GM12891 (cell line): ENCODE data around the gene SURF4.

Experiments
- DNase-seq: peaks from one replicate; pipeline ENCODE4 v3.0.0; 2011; ENCODE audit warnings: low spot score; ENCODE audit not compliant: insufficient read length
- FAIRE-seq: peaks from 2 replicates; lab custom pipeline; 2011; peaks lifted over from hg19 to GRCh38; lab: Jason Lieb, UNC
- PAX5 ChIP-seq: IDR thresholded peaks from 2 replicates; pipeline ENCODE4 v1.6.1; 2011; ENCODE audit warnings: low read length, moderate library complexity, mild to moderate bottlenecking; ENCODE audit not compliant: insufficient read depth, severe bottlenecking
- POLR2A ChIP-seq: IDR thresholded peaks from 2 replicates; pipeline ENCODE4 v1.6.1; 2011; ENCODE audit warnings: low read depth, low read length, control low read depth
- POLR2AphosphoS5 ChIP-seq: IDR thresholded peaks from 2 replicates; pipeline ENCODE4 v1.6.1; 2011; ENCODE audit warnings: low read depth, low read length, control low read depth
- POU2F2 ChIP-seq: IDR thresholded peaks from 2 replicates; pipeline ENCODE4 v1.6.1; 2011; ENCODE audit warnings: low read depth, mild to moderate bottlenecking, control low read depth, low read length, moderate library complexity
- SPI1 ChIP-seq: IDR thresholded peaks from 2 replicates; pipeline ENCODE4 v1.6.1; 2011; ENCODE audit warnings: low read depth, low read length, control low read depth
- TAF1 ChIP-seq: IDR thresholded peaks from 2 replicates; pipeline ENCODE4 v1.6.1; 2011; ENCODE audit warnings: low read depth, low read length, control low read depth

The SURF4 gene

DNA sequence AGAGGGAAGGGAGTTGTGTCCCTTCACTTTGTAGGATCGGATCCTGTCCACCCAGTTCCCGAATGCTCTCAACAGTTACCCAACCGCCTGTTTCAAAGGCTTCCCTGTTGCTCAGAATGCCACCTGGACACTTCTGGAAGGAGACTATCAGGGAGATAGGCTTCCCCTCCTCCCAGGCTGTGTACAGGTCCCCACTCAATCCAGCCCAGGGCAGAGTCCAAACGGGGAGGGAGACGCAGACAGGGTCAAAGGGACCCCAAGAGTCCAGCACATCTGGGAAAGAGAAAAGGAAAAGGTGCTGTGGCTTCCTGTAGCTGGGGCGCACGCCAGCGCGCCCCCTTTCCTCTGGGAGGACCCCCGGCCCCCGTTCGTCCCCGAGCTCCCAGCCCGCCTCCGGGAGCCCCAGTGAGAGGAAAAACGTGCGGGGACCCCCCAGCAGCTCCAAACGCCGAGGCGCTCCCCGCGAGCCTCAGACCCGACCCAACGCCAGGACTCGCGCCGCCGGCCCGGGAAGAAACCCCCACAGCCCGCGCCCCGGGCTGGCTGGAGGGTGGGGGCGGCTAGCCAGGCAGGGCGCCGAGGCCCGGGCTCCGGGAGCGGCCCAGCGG, 640 bp downstream of the SURF4 start:
- no peak for FAIRE-seq
- DNase-seq = peak; percentile 53

DNA sequence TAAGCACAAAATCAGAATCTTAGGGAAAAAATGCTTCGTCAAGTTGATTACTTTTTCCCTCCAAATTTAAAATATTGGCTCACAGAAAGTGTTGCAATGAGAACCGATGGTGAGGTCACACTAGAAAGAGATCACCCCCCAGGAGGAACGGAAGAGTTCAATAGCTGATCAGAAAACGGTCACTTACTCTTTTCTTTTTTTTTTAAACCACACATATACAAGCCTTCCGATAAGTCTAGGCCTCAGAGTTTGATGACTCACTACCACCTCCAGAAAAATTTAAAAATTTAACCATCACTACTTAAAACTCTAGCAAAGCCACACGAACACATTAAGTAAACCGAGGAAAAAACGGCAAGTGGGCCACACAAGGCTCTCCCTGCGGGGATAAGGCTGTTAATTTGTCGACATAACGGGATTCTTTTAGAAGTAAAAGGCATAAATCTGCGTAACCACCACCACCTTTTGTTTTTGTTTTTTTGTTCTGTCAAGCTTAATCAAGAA, 1.2 kb downstream of the SURF4 start:
- DNase-seq (no peak), FAIRE-seq (no peak)
- no peak for TF ChIP-seq POLR2AphosphoS5
- TF ChIP-seq TAF1 = no peak
- TF ChIP-seq PAX5 = no peak

More for the DNA sequence above, 640 bp downstream of the SURF4 start:
- no peak for TF ChIP-seq POLR2AphosphoS5
- TF ChIP-seq PAX5 = no peak
- no peak for TF ChIP-seq SPI1
- TF ChIP-seq TAF1 = no peak
- no peak for TF ChIP-seq POU2F2
- TF ChIP-seq POLR2A = no peak

DNA sequence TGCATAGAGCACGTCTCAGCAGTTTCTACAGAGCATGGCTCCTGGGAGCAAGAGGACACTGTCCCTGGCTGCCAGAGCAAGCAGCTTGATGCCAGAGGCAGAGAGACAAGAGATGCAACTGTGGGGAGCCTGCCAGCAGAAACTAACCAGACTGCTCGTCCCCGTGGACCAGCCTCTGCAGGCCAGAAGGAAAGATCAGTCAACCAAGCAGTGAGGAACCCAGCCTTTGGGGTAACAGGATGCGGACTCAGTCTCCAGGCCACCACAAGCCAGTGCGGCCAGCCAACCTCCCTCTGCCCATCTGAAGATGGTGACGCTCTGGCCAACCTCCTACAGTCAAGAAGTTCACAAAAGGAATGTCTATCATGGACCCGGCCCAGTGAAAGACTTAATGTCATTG, 3.7 kb downstream of the SURF4 start:
- DNase-seq = no peak

DNA sequence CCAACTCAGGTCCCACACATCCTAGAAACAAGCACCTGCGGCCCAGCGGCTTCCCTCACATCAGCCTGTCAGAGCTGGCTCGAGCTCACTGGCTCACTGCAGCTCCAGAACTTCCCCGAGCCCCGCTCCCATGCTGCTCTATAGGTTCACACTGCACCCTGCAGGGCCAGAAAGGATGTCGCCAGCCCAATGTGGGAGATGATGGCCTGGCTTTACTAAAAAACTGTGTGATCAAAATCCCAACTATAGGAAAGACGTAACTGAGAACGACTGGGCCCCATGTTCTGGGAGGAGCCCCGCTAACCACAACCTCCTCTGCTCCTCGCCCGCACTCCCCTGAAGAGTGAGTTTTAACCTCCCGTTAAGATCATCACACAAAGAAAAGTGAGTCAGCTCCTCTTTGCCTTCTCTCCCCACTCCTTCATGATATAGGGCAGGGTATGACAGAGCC, 4.6 kb downstream of the SURF4 start:
- DNase-seq (no peak), FAIRE-seq (no peak)
- no peak for TF ChIP-seq TAF1
- TF ChIP-seq SPI1 = no peak
- TF ChIP-seq POLR2AphosphoS5 = no peak
- no peak for TF ChIP-seq PAX5
- TF ChIP-seq POLR2A = no peak
- no peak for TF ChIP-seq POU2F2

More for the DNA sequence above, 3.7 kb downstream of the SURF4 start:
- TF ChIP-seq POLR2A (no peak), POLR2AphosphoS5 (no peak), SPI1 (no peak), TAF1 (no peak), PAX5 (no peak), POU2F2 (no peak)
- no peak for FAIRE-seq

DNA sequence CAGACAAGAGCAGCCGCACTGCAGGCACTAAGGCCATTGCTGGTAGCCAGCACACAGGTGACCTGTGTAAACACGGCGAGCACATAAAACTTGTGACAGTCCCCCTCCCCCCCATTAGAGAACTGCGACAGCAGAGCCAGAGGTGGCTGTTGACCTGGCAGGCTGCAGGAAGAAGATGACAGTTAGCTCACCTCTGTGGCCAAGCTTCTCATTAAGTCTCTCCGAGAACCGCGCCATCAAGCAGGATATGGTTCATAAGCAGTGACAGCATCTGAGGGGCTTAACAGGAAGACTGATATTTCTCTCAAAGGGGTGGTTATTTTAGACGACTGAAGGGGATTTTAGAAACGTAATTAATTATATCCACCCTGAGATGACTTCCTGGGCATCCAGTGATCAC, 5.2 kb downstream of the SURF4 start:
- FAIRE-seq (no peak), DNase-seq (no peak)
- TF ChIP-seq SPI1 (no peak), TAF1 (no peak), POLR2AphosphoS5 (no peak), POU2F2 (no peak), PAX5 (no peak)

DNA sequence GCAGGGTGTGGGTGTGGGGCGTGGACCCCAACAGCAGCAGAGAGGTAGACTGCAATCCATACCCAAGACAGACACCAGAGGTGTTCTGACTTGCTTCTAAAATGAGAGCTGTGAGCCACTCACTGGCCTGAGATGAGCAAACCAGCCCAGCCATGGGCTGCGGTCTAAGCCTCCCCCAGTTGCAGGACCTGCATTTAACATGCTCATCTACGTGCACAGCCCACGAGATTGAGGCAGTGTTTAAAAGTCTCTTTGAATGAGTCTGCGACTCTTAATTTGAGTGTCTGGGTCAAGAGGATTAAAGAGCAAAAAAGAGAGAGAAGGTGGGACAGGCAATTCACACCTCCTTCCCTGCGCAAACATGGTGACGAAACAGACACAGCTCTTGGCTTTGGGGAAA, 5.9 kb downstream of the SURF4 start:
- no peak for TF ChIP-seq POLR2AphosphoS5
- TF ChIP-seq POLR2A = no peak
- TF ChIP-seq PAX5 = no peak
- no peak for DNase-seq
- no peak for FAIRE-seq

DNA sequence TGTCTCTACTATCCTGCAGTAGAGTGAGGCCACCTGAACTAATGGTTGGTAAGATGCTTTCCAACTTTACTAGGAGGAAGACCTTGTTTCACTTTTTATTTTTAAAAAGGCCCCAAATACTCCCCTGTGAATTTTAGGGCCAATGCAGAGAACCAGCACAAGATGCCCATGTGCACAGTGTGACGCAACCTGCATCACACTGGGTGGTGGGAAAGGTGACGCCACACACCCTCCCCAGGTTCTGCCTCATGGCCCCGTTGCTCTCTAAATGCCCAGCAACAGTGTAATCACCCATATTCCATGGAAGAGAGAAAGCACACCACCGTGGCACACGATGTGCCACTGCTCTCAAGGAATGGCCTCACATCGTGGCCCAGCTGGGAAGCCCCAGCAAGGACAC, 6.4 kb downstream of the SURF4 start:
- DNase-seq (no peak), FAIRE-seq (no peak)
- TF ChIP-seq POLR2AphosphoS5 (no peak), TAF1 (no peak), SPI1 (no peak), POU2F2 (no peak), PAX5 (no peak)

DNA sequence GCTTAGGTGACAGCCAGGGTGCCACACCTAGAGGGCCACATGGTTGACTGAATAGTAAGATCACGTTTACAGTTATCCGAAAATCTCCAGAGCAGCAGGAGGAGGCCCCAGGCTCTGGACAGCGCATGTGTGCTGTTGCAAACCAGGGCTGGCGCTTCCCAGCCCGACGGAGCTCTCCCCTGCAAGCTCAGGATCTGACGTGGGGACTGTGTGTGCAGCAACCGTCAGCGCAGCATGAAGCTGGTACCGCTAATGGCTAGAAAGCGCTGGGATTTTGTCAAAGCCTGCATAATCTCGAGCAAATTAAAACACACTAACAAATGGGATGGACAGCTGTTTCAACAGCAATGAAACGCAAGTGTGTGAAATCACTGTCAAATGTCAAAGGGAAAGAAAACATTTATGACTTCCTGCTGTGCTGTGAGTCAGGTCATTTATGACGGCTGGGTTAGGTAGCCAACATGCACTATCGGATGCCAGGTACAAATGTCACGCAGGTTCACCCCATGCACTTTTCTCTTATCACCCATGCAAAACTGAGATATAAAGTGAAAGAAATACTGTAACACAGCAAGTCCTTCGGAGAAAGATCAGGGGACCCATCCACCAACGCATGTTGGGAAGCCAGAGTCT, 7.5 kb downstream of the SURF4 start:
- no peak for DNase-seq
- TF ChIP-seq PAX5 (no peak), POLR2AphosphoS5 (no peak), TAF1 (no peak), POU2F2 (no peak), POLR2A (no peak), SPI1 (no peak)
- FAIRE-seq = no peak

DNA sequence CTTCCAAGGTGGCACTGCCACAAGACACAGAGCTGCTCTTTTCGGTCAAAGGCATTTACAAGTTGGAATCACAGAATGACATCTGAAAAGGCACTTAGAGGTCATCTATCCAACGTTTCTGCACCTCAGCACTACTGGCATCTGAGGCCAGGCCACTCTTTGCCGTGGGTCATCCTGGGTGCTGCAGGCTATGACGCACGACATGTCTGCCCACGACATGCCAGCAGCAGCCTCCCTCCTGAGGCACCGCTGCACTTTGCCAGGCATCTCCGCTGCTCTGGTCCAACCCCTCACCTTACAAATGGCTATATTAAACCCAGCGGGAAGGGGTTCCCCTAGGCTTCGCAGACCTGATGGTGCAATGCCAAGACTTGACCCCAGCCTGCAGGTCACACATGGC, 8.1 kb downstream of the SURF4 start:
- TF ChIP-seq POU2F2 (no peak), SPI1 (no peak), TAF1 (no peak)
- DNase-seq (no peak), FAIRE-seq (no peak)

DNA sequence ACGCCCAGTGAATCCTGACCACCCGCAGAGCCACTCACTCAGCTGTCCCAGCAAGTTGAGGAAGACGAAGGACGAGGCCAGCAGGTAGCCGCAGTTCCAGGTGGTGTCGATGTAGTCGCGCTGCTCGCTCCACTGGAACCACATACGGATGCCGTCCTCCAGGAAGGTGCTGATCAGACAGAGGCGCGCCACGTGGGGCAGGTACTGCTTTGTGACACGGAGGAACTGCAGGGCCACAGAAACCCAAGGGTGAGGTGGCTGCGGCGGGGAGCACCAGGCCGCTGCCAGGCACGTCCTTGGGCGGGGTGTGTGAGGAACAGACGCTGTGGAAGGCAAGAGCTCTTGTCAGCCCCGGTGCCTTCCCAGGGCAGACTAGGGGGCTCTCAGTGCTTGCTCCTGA, 8.6 kb downstream of the SURF4 start:
- no peak for TF ChIP-seq TAF1
- no peak for TF ChIP-seq SPI1
- FAIRE-seq (no peak), DNase-seq (no peak)

DNA sequence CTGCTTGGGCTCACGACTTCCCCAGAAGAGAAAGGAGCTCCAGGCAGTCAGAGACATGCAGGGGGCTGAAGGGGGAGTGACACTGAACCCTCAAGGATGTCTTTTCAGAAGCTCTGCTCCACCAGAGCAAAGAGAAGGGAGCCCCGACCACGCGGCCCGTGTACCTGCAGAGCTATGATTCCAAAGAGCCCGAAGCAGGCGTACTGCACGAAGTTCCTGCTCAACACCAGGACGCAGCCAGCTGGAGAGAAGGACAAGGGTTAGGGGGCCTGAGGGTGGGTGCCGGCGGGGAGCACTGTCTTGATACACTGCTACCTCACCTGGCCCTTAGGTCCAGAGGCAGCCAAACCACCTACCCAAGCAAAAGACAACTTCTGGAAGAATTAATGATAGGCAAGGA, 9.4 kb downstream of the SURF4 start:
- FAIRE-seq (no peak), DNase-seq (no peak)
- TF ChIP-seq TAF1 = no peak
